ENCODE results near the gene SEC23A.
"Not testable (repeated sequence)": the region's sequence is repeated elsewhere in the genome, so short reads cannot be mapped to it uniquely, and the experiment has no call there.

SEC23A gene

DNA sequence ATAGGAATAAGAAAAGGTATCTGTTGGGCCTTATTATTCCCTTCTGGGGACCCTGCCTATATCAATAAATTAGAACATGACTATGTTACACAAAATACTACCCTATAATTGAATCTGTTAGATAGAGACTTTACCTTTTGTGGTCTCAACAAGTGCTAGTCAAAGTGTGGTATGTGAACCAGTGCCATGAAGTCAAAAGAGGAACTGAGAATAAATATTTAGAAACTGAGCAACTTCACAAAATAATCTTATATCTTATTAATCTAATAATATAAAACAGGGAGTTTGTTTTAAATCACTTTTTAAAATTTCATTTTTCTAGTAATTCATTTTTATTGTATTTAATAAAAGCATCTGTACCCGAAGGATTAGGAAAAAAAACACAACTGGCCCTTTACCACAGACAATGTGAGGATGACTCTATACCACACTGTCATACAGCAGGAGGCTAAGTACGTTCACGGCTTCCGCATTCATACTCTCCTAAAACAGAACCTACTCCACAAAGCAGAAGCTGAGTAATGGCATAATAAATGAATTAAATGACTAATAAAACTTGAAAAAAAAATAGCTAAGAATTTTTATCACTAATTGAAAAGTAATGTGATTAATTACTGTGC lies 42.1 kb downstream of the SEC23A start:
- DNase-seq (no peak), ATAC-seq (no peak)
- Mint-ChIP-seq H3K4me1 (no peaks in the 10 kb centered on the region), H3K27me3 (no peaks in the 10 kb centered on the region), H3K4me3 (no peak overlapping the region), H3K27ac (no peak overlapping the region), H3K9me3 (peaks cover 3 to 6% of the 10 kb centered on the region in 2 donors)

DNA sequence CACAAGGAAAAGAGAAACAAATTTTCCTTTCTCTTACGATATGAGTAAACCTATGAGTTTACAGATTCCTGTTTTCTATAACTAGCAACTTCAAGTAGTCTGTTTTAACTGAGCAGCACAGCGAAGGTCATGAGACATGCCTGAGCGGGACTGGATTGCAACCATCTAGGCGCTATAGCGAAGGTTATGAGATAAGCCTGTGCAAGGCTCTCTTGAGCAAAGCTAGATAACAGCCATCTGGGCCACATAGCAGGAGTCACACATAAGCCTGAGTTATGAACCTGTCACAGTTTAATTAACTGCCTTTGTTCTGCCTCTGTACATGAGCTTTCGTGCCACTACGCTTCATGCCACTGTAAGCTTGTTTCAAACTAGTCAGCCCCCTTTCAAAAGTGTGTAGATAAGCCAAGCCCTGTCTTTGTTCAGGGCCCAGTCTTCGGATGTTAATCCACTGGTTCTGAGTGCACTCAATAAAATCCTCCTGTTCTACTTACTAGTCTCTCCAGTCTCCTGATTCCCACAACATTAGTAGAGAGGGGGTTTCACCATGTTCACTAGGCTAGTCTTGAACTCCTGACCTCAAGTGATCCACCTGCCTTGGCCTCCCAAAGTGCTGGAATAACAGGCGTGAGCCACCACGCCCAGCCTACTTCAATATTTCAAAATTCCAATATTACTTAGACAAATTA lies 47.1 kb downstream of the SEC23A start:
- no peak overlapping the region for H3K4me3 Mint-ChIP-seq
- no peak for ATAC-seq
- DNase-seq: no peak
- no peaks in the 10 kb centered on the region for H3K4me1 Mint-ChIP-seq
- no peak overlapping the region for H3K27ac Mint-ChIP-seq
- peaks cover 5 to 8% of the 10 kb centered on the region in 2 donors for H3K9me3 Mint-ChIP-seq
- no peaks in the 10 kb centered on the region for H3K27me3 Mint-ChIP-seq

DNA sequence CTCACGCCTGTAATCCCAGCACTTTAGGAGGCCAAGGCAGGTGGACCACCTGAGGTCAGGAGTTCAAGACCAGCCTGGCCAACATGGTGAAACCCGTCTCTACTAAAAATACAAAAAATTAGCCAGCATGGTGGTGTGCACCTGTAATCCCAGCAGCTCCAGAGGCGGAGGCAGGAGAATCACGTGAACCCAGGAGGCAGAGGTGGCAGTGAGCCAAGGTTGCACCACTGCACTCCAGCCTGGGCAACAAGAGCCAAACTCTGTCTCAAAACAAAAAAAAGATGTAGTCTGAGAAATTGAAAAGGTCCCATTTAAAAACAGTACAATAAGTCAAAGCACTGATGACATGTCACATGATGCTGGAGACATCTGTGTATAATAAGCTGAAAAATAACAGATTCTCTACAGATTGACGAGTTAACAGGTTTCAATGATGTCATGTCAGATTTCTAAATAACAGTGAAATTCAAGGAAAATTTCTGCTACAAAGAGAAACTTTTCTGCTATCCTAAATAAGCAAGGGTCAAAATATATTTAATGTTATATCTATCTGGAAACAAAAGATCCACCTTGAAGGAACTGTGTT lies 50.1 kb downstream of the SEC23A start:
- not testable (repeated sequence) for H3K27ac Mint-ChIP-seq, ATAC-seq

DNA sequence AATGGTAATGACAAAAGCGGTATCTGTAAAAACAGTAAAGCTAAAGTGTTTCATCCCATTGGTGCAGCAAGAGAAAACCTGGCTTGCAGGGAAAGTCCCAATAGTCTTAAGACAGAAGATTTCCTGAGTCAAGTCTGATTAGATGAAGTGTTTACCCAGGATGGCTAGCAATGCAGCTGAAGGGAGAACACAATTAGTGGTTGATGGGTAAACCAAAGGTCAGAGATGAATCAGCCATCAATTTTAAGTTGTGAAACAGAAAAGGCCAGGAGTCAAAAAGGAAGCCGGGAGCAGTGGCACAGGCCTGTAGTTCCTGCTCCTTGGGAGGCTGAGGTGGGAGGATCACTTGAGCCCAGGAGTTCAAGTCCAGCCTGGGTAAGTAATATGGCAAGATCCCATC lies 52.6 kb downstream of the SEC23A start:
- ATAC-seq (peak; percentile 40), DNase-seq (no peak)
- Mint-ChIP-seq H3K9me3 (no peaks in the 10 kb centered on the region), H3K4me3 (no peak overlapping the region), H3K27ac (peak overlapping the region in 1 of 2 donors; percentile 73), H3K27me3 (no peaks in the 10 kb centered on the region), H3K4me1 (peaks cover 7% of the 10 kb centered on the region)

More for the DNA sequence above, 50.1 kb downstream of the SEC23A start:
- H3K4me1 Mint-ChIP-seq, DNase-seq, H3K9me3 Mint-ChIP-seq, H3K27me3 Mint-ChIP-seq, H3K4me3 Mint-ChIP-seq: not testable (repeated sequence)

DNA sequence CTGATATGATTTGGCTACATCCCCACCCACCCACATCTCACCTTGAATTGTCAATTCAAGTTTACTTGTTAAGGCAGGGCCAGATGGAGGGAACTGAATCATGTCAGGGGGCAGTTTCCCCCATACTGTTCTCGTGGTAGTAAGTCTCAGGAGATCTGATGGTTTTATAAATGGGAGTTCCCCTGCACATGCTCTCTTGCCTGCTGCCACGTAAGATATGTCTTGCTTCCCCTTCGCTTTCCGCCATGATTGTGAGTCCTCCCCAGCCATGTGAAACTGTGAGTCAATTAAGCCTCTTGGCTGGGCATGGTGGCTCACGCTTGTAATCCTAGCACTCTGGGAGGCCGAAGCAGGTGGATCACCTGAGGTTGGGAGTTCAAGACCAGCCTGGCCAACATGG lies 57.1 kb downstream of the SEC23A start:
- DNase-seq, ATAC-seq, H3K9me3 Mint-ChIP-seq, H3K27me3 Mint-ChIP-seq, H3K4me3 Mint-ChIP-seq, H3K27ac Mint-ChIP-seq, H3K4me1 Mint-ChIP-seq: not testable (repeated sequence)

DNA sequence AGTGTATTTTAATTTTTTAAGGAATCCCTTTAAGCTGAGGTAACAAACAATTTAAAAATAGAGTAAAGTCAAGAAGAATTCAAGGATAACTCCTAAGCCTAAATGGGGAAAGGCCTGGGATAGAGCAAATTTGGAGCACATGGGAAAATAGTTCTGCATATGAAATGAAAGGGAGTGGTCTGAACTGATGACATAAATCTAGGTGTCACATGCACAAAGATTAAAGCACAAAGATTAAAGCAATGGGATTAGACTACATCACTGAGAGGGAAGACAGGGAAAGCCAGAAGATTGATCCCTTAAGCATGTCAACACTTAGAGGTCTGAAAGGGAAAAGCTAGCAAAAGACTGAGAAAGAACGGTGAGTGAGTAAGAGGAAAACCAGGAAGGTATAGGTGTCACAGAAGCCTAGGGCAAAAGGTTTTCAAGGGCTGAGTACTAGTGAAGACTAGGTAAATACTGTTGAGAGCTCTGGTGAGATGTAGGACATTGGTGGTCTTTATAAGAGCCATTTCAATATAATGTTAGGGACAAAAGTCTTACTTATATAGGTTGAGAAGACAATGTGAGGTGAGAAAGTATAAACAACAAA lies 59.6 kb downstream of the SEC23A start:
- Mint-ChIP-seq H3K9me3 (no peaks in the 10 kb centered on the region), H3K4me1 (no peaks in the 10 kb centered on the region), H3K4me3 (no peak overlapping the region), H3K27me3 (no peaks in the 10 kb centered on the region), H3K27ac (no peak overlapping the region)
- no peak for ATAC-seq
- no peak for DNase-seq

DNA sequence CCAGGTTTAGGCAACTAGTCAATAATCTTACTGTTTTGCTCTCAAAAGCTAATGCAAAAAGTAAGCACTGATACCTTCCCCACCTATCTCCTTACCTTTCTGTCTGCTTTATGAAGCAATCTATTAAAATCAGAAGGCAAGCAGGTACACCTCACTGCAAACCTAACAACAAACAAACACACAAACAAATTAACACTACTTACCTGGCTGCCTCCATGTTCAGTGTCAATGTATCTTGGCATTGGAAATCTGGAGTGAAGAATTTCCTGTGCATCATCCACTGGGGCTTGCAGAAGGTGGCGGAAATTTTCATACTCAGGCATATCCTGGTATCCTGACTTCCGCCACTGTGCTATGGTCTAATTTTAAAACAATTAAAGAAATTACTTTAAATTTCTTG lies 62.5 kb downstream of the SEC23A start:
- ATAC-seq (no peak), DNase-seq (no peak)
- Mint-ChIP-seq H3K9me3 (no peaks in the 10 kb centered on the region), H3K4me3 (no peak overlapping the region), H3K27ac (no peak overlapping the region), H3K4me1 (no peaks in the 10 kb centered on the region), H3K27me3 (no peaks in the 10 kb centered on the region)

DNA sequence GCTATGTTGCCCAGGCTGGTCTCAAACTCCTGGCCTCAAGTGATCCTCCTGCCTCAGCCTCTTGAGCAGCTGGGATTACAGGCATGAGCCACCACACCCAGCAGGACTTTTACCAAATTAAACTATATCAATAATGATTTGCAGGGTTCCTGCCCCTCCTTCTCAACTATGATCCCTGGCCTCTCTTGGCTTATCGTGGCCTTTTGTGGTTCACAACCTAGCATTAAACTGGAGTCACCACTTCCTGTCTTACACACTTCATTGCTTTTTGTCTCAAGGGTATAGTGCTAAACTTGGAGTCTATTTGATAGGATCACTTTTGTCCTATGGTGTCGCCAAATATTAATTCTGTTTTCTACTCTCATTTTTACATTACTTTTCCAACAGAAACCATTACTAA lies 64.5 kb downstream of the SEC23A start:
- Mint-ChIP-seq H3K4me3 (no peak overlapping the region), H3K27me3 (no peaks in the 10 kb centered on the region), H3K9me3 (no peaks in the 10 kb centered on the region), H3K4me1 (no peaks in the 10 kb centered on the region), H3K27ac (no peak overlapping the region)
- ATAC-seq: no peak
- no peak for DNase-seq

DNA sequence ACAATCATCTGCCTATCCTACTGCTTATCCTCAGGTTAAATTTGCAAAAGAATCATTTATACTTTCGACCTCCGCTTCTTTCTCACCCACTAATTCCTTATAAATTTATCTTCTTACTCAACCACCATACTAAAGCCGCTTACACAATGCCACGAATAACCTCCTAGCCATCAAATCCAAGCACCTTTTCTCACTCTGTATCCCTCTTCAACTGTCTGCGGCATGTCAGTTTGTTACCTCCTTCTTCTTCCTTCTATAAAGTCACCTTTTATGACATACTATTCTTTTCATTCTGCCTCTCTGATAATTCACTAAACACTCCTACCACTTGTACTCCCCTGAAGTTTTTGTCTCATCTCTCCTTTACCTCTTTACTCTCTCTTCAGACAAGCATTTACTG lies 66.3 kb downstream of the SEC23A start:
- no peak overlapping the region for H3K4me3 Mint-ChIP-seq
- H3K27me3 Mint-ChIP-seq: no peaks in the 10 kb centered on the region
- no peak overlapping the region for H3K27ac Mint-ChIP-seq
- ATAC-seq (no peak), DNase-seq (no peak)
- H3K9me3 Mint-ChIP-seq: no peaks in the 10 kb centered on the region
- no peaks in the 10 kb centered on the region for H3K4me1 Mint-ChIP-seq

DNA sequence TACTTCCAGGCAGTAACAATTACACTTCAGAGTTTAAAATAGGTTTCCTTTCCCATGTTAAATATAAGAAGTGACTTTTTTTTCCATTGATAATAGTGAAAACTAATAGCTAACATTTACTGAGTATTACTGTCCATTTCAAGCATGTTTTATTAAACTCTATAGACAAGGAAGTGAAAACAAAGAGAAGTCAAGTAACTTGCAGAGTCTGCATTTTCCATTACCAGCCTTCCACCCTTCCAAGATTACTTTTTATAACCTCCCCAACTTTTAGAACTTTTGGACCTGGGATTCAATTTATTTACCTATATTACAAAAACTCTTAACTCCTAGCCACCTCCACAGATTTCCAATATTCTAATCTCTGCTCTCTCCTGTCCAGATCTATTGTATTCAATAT lies 67.7 kb downstream of the SEC23A start:
- DNase-seq (no peak), ATAC-seq (no peak)
- Mint-ChIP-seq H3K9me3 (no peaks in the 10 kb centered on the region), H3K4me3 (no peak overlapping the region), H3K27ac (no peak overlapping the region), H3K27me3 (no peaks in the 10 kb centered on the region), H3K4me1 (no peaks in the 10 kb centered on the region)

DNA sequence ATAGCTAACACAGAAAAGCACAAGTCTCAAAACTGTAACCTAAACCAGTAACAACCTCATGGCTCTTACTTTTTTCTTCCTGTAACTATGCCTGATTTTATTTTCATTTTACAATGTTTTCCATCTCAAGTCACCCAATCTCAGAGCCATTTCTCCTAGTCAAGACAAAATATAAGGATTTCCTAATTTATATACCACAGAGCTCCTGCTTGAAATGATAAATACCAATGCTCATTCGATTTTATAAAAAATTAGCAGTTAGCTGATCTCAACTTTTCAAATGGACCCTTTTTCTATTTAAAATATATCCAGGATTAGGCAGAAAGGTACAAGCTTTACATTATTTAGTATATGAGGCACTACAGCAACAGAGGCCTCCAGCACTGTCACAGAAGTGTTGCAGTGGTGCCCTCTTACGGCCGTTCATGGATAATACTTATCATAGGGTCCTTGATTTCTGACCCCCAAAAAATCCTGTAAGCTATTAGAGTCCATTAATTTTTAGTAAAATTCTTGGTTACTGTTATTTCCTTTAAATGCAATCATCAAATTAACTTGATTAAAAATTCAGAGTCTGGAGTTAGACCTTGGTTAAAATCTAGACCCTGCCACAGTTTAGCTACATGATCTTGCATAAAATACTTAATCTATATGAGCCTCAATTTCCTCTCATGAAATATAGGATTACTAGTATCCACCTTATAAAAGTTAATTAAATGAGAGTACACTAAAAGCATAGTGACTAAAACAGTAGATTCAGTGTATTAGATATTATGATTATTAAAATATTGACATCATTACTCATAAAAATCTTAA lies 68.3 kb downstream of the SEC23A start:
- Mint-ChIP-seq H3K4me1 (no peaks in the 10 kb centered on the region), H3K9me3 (no peaks in the 10 kb centered on the region), H3K27ac (no peak overlapping the region), H3K4me3 (no peak overlapping the region), H3K27me3 (no peaks in the 10 kb centered on the region)
- DNase-seq: no peak
- no peak for ATAC-seq

DNA sequence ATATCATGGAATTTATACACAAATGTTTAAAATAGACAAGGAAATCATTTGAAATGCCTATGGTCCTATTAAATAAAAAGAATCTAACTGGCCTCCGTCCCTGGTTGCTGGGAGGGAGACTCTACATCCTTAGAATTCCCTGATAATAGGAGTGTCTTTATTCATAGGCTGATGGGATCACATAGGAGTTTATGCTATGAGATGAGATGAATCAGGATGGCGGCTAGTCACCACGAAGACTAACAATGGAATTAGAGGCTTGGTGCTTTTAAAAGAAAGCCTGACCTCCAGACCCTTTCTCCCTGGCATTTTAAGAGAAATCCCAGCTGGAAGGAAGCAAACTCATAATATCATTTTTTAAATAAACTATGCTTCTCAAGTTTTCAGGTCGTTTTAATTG lies 69.7 kb downstream of the SEC23A start:
- Mint-ChIP-seq H3K9me3 (no peaks in the 10 kb centered on the region), H3K27me3 (no peaks in the 10 kb centered on the region), H3K27ac (no peak overlapping the region), H3K4me3 (no peak overlapping the region), H3K4me1 (no peaks in the 10 kb centered on the region)
- no peak for DNase-seq
- ATAC-seq: no peak

DNA sequence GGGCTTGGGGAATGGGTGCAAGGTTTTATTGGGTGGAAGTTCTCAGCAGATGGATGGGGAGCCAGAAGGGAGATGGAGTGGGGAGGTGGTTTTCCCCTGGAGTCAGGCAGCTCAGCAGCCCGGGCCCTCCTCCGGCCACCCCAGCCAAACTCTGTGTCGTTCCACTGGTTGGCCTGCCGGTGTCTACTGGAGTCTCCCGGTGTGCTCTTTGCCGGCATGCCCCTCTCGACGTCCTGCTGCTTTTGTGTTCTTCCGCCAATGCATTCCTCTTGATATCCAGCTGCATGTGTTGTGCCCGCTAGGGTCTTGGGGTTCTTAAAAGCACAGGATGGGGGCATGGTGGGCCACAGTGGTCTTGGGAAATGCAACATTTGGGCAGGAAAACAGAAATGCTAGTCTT lies 72.8 kb downstream of the SEC23A start:
- no peaks in the 10 kb centered on the region for H3K4me1 Mint-ChIP-seq
- no peaks in the 10 kb centered on the region for H3K27me3 Mint-ChIP-seq
- no peak for ATAC-seq
- H3K9me3 Mint-ChIP-seq: no peaks in the 10 kb centered on the region
- H3K27ac Mint-ChIP-seq: peak overlapping the region in 1 of 2 donors; percentile 57
- H3K4me3 Mint-ChIP-seq: no peak overlapping the region
- no peak for DNase-seq

DNA sequence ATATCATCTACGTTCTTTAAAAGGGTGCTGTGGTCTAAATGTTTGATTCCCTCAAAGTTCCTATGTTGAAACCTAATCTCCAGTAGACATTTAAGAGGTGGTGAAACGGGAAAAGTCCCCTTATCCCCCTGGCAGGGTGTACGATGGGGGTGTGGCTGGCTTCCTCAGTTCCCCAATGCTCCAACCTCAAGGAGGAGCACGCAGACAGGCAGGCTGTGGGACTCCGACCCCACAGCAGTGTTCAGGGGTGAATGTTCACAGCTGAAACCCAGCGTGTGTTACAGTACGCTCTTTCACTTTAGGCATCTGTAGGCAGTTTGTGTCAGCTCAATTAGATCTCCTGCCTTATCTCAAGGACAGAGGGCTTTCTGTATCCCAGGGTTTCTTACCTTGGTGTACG lies 73.2 kb downstream of the SEC23A start:
- Mint-ChIP-seq H3K4me1 (no peaks in the 10 kb centered on the region), H3K27me3 (no peaks in the 10 kb centered on the region), H3K4me3 (no peak overlapping the region), H3K27ac (no peak overlapping the region), H3K9me3 (no peaks in the 10 kb centered on the region)
- no peak for DNase-seq
- no peak for ATAC-seq

DNA sequence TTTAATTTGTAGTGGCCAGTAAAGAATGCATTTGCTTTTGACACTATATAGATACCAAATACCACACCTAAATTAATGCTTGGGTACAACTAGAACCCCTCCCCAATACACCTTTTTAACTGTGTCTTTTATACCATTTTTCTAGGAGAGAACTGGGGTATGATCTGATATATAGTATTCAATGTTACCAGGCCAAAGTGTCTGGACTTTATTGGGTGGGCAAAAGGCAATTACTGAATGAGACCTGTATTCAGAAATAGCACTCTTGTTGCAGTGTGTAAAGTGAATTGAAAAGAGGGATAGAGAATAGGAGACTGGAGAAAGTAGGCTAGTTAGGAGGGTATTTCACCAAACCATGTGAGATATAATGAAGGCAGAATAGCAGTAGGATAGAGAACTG lies 74.4 kb downstream of the SEC23A start:
- ATAC-seq: no peak
- H3K9me3 Mint-ChIP-seq: no peaks in the 10 kb centered on the region
- H3K27me3 Mint-ChIP-seq: no peaks in the 10 kb centered on the region
- no peak overlapping the region for H3K4me3 Mint-ChIP-seq
- peak overlapping the region in 1 of 2 donors; percentile 9 for H3K27ac Mint-ChIP-seq
- DNase-seq: no peak
- no peaks in the 10 kb centered on the region for H3K4me1 Mint-ChIP-seq
